ENCODE data around the gene VTCN1. TPM values are rescaled to one million over a fixed set of nuclear protein-coding genes. Genes with fewer than 3 reads are reported as not detected.
A peak's percentile ranks its signal among the peaks of the same experiment; 100 is the strongest.
"Not testable (repeated sequence)": the region's sequence is repeated elsewhere in the genome, so short reads cannot be mapped to it uniquely, and the experiment has no call there.

Gene VTCN1
- total RNA-seq, 1 donor from 2014 or later: not detected

DNA sequence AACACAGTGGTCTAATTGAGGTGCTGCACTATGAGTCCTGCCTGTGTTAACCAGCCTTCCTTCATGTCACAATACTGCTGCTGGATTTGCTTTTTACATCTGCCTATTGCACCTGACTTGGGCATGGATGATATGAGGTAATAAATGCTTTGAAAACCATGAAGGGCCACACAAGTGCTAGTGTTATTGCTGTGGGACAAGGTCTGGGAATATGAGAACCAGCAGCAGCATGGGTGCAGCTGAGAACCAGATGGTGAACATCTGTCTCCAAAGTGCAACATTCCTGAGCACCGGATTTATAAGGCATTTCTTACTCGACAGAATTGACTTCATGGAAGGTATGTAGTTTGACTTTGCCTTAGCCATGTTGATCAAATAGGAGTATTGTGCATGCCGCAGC is 105.7 kb downstream of the VTCN1 start:
- H3K36me3 ChIP-seq: peaks cover 9 to 34% of the 10 kb centered on the region in 2 donors
- intact Hi-C loops (cut with DNase I): no loop called here
- no peak for TF ChIP-seq CTCF (IDR thresholded peaks at IDR 0.05)

DNA sequence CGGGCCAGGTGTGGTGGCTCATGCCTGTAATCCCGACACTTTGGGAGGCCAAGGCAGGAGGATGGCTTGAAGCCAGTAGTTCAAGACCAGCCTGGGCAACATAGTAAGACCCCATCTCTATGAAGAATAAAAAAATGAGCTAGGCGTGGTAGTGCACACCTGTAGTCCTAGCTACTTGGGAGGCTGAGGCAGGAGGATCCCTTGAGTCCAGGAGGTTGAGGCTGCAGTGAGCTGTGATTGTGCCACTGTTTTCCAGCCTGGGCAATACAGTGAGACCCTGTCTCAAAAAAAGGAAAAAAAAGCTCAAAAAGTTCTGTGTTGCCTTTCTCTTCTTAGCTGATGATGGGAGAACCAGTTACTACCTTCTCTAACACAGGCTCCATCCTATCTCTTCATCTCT is 108.9 kb downstream of the VTCN1 start:
- H3K27me3 ChIP-seq; intact Hi-C loops (cut with DNase I); H3K4me1 ChIP-seq; H3K9me3 ChIP-seq; H3K4me3 ChIP-seq; H3K27ac ChIP-seq; DNase-seq (ENCODE audit: low spot score in 2 of 2); H3K36me3 ChIP-seq: not testable (repeated sequence)

More for the DNA sequence above, 105.7 kb downstream of the VTCN1 start:
- no peak overlapping the region for H3K4me3 ChIP-seq
- H3K9me3 ChIP-seq: no peaks in the 10 kb centered on the region
- DNase-seq (ENCODE audit: low spot score in 2 of 2): no peak
- H3K4me1 ChIP-seq: no peaks in the 10 kb centered on the region
- H3K27me3 ChIP-seq: no peaks in the 10 kb centered on the region
- no peak overlapping the region for H3K27ac ChIP-seq

GRCh38 chr1:117101334-117101733 is 109.4 kb downstream of the VTCN1 start:
- intact Hi-C loops (cut with DNase I): no loop called here
- TF ChIP-seq CTCF (IDR thresholded peaks at IDR 0.05): no peak
- H3K36me3 ChIP-seq: peaks cover 5% of the 10 kb centered on the region in 2 donors

GRCh38 chr1:117098287-117098890 is 112.3 kb downstream of the VTCN1 start:
- no peaks in the 10 kb centered on the region for H3K9me3 ChIP-seq
- intact Hi-C loops (cut with DNase I): loop anchor here (10.0 kb wide), 1 partner anchor 506 kb away; the partner anchor contains the start of gene TENT5C
- peaks cover 2 to 25% of the 10 kb centered on the region in 2 donors for H3K4me1 ChIP-seq
- no peak overlapping the region for H3K4me3 ChIP-seq
- no peak for TF ChIP-seq CTCF (IDR thresholded peaks at IDR 0.05)
- H3K27ac ChIP-seq: peak overlapping the region in 1 of 2 donors; percentile 42
- no peaks in the 10 kb centered on the region for H3K27me3 ChIP-seq
- no peak for DNase-seq (ENCODE audit: low spot score in 2 of 2)
- peaks cover 2 to 5% of the 10 kb centered on the region in 2 donors for H3K36me3 ChIP-seq

More at GRCh38 chr1:117101334-117101733, 109.4 kb downstream of the VTCN1 start:
- Histone ChIP-seq H3K27me3 (no peaks in the 10 kb centered on the region), H3K4me3 (no peak overlapping the region), H3K27ac (no peak overlapping the region), H3K4me1 (peaks cover 2 to 3% of the 10 kb centered on the region in 2 donors), H3K9me3 (no peaks in the 10 kb centered on the region)
- DNase-seq (ENCODE audit: low spot score in 2 of 2): no peak

GRCh38 chr1:117097443-117097842 is 113.3 kb downstream of the VTCN1 start:
- Histone ChIP-seq H3K27ac (peak overlapping the region; percentile 3 to 8), H3K9me3 (no peaks in the 10 kb centered on the region), H3K27me3 (no peaks in the 10 kb centered on the region), H3K36me3 (no peaks in the 10 kb centered on the region), H3K4me3 (no peak overlapping the region), H3K4me1 (peaks cover 6 to 30% of the 10 kb centered on the region in 2 donors)
- intact Hi-C loops (cut with DNase I): loop anchor here (10.0 kb wide), 1 partner anchor 507 kb away; the partner anchor contains the start of gene TENT5C
- TF ChIP-seq CTCF (IDR thresholded peaks at IDR 0.05): no peak
- DNase-seq (ENCODE audit: low spot score in 2 of 2): no peak

GRCh38 chr1:117096951-117097408 is 113.7 kb downstream of the VTCN1 start:
- no peaks in the 10 kb centered on the region for H3K27me3 ChIP-seq
- H3K27ac ChIP-seq: peak overlapping the region; percentile 3 to 8
- H3K4me3 ChIP-seq: no peak overlapping the region
- intact Hi-C loops (cut with DNase I): loop anchor here (10.0 kb wide), 1 partner anchor 508 kb away; the partner anchor contains the start of gene TENT5C
- no peak for DNase-seq (ENCODE audit: low spot score in 2 of 2)
- no peaks in the 10 kb centered on the region for H3K9me3 ChIP-seq
- TF ChIP-seq CTCF (IDR thresholded peaks at IDR 0.05): no peak
- H3K4me1 ChIP-seq: peaks cover 6 to 32% of the 10 kb centered on the region in 2 donors
- H3K36me3 ChIP-seq: no peaks in the 10 kb centered on the region
